Upper lobe of left lung (tissue), 6 donors: Measurements from ENCODE around the gene FBF1. TPM values are rescaled to one million over a fixed set of nuclear protein-coding genes. Genes with fewer than 3 reads are reported as not detected.

Experiments
- ATAC-seq, 2 donors: fragments of 200-7000 bp; cut with Tn5 transposase; one replicate each; pipeline ENCODE4 v1.9.1; 2022; ENCODE audit warnings: mild to moderate bottlenecking in 2 of 2, moderate library complexity in 2 of 2; ENCODE audit not compliant: low FRiP score in 2 of 2
- DNase-seq, 2 donors: peaks; one replicate each; pipeline ENCODE4 v3.0.0-alpha.2; 2019 to 2020
- H3K27ac ChIP-seq, 4 donors: fragments of 200-600 bp; sonication (generic); one replicate each; pipeline ENCODE4 v1.5.1; 2016 to 2019
- H3K27me3 ChIP-seq, 4 donors: fragments of 200-600 bp; sonication (generic); one replicate each; pipeline ENCODE4 v1.5.1; 2017 to 2019
- H3K36me3 ChIP-seq, 4 donors: fragments of 200-600 bp; sonication (generic); one replicate each; pipeline ENCODE4 v1.5.1; 2016 to 2019
- H3K4me1 ChIP-seq, 4 donors: fragments of 200-600 bp; sonication (generic); one replicate each; pipeline ENCODE4 v1.5.1; 2018 to 2019
- H3K4me3 ChIP-seq, 4 donors: fragments of 200-600 bp; sonication (generic); one replicate each; pipeline ENCODE4 v1.5.1; 2017 to 2019; ENCODE audit warnings: mild to moderate bottlenecking in 2 of 4, moderate library complexity in 1 of 4
- H3K9me3 ChIP-seq, 4 donors: fragments of 200-600 bp; sonication (generic); one replicate each; pipeline ENCODE4 v1.5.1; 2018 to 2019
- EP300 ChIP-seq, 4 donors: sonication (generic); formaldehyde crosslinking; IDR thresholded peaks; one replicate each; pipeline ENCODE4 v1.5.1; 2017; ENCODE audit warnings: antibody characterized with exemption in 4 of 4, control low read depth in 2 of 4
- POLR2A ChIP-seq, 4 donors: fragments of 450-650 bp; IDR thresholded peaks; one replicate each; pipeline ENCODE4 v1.5.1; 2016 to 2017; ENCODE audit warnings: antibody characterized with exemption in 4 of 4, mild to moderate bottlenecking in 2 of 4
- POLR2AphosphoS5 ChIP-seq, 2 donors: sonication (generic); formaldehyde crosslinking; IDR thresholded peaks; one replicate each; pipeline ENCODE4 v1.5.1; 2017; ENCODE audit warnings: antibody characterized with exemption in 2 of 2
- WGBS, 2 donors: methylation state at CpG; one replicate each; pipeline ENCODE4 v1.1.5; 2017 to 2018; 5-methylcytosine and 5-hydroxymethylcytosine counted together
- total RNA-seq, 6 donors: library from RNA; depleted of rRNA in 4 of 6; stranded (reverse); fragments of >200 nt in 4 of 6; gene quantifications; one replicate each; pipeline versions ENCODE4 v1.1.0 to v1.2.1, GENCODE V29; 2016 to 2021
- TF ChIP-seq, protein P1 (sequence below), 6 experiments: fragments of 450-650 bp in 4 of 6; fragments of 200-600 bp in 2 of 6; sonication (generic) in 2 of 6; IDR thresholded peaks; one replicate each; pipeline ENCODE4 v1.5.1; 2016 to 2019; ENCODE audit warnings: antibody characterized with exemption in 6 of 6
- donor health status: DM: no; HTN: no; CAD: no; lungs with moderate emphysema.
- donor health status: DM: no; HTN: yes; CAD: no; lungs with severe emphysema.

Gene FBF1
- total RNA-seq, 6 donors from 2014 or later = 9.3 to 66.0 (median 14.3) TPM

DNA sequence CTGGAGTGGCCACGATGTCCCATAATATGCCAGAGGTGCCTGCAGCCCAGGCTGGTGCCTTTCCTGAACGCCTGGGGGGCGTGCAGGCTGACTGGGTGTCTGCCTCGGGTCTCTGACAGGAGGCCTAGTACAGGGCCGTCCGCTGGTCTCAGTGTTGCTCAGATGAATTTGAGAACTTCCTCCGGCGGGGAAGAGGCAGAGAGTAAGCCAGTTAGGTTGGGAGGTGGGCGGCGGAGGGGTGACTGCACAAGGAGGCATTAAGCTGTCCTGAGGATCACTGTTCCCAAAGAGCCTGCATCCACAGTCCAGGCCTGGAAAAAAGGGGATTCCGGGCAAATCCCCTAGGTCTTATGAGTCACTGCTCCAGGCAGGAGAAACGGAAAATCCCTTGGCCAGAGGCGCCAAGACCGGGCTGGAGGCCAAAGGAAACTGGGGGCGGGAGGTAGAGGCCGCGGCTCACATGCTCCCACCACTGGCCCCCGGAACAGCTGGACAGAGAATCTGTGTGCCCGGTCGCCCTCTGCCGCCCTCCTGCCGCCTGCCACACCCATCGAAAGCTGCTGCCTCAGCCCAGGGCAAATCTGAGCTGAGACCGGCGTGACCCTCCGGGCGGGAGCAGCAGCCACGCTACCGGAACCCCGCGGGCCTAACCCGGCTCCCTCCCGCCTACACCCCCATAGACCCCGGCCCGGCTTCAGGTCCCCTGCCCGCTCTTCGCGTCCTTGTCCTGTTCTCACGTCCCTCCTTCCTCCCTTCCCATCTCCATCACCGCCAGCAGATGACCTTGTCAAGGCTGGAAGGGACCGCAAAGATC is 63.7 kb downstream of the FBF1 start:
- peaks cover 0 to 24% (median 10%) of the 10 kb centered on the region in 4 donors for H3K36me3 ChIP-seq
- no peaks in the 10 kb centered on the region for H3K9me3 ChIP-seq
- peak in 2 of 4 donors; percentile 41 to 87 for TF ChIP-seq EP300 (IDR thresholded peaks at IDR 0.05)
- TF ChIP-seq POLR2AphosphoS5 (IDR thresholded peaks at IDR 0.05) = peak; percentile 89 to 92
- peak in 3 of 4 donors; percentile 39 to 44 (median 41) for TF ChIP-seq POLR2A (IDR thresholded peaks at IDR 0.05)
- TF ChIP-seq, protein P1, sequence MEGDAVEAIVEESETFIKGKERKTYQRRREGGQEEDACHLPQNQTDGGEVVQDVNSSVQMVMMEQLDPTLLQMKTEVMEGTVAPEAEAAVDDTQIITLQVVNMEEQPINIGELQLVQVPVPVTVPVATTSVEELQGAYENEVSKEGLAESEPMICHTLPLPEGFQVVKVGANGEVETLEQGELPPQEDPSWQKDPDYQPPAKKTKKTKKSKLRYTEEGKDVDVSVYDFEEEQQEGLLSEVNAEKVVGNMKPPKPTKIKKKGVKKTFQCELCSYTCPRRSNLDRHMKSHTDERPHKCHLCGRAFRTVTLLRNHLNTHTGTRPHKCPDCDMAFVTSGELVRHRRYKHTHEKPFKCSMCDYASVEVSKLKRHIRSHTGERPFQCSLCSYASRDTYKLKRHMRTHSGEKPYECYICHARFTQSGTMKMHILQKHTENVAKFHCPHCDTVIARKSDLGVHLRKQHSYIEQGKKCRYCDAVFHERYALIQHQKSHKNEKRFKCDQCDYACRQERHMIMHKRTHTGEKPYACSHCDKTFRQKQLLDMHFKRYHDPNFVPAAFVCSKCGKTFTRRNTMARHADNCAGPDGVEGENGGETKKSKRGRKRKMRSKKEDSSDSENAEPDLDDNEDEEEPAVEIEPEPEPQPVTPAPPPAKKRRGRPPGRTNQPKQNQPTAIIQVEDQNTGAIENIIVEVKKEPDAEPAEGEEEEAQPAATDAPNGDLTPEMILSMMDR (IDR thresholded peaks at IDR 0.05) = peak in 1 of 6 experiments; percentile 31
- ATAC-seq = peak; percentile 60 to 75
- peaks cover 0 to 3% (median 0%) of the 10 kb centered on the region in 4 donors for H3K27me3 ChIP-seq
- DNase-seq = peak; percentile 90 to 91
- peak overlapping the region; percentile 91 to 95 (median 94) for H3K27ac ChIP-seq
- 10 to 15% methylated on average over 33 to 40 of the region's 41 CpGs for WGBS, 2 donors
- peaks cover 50 to 66% (median 57%) of the 10 kb centered on the region in 4 donors for H3K4me1 ChIP-seq
- H3K4me3 ChIP-seq = peak overlapping the region; percentile 65 to 80 (median 70)

DNA sequence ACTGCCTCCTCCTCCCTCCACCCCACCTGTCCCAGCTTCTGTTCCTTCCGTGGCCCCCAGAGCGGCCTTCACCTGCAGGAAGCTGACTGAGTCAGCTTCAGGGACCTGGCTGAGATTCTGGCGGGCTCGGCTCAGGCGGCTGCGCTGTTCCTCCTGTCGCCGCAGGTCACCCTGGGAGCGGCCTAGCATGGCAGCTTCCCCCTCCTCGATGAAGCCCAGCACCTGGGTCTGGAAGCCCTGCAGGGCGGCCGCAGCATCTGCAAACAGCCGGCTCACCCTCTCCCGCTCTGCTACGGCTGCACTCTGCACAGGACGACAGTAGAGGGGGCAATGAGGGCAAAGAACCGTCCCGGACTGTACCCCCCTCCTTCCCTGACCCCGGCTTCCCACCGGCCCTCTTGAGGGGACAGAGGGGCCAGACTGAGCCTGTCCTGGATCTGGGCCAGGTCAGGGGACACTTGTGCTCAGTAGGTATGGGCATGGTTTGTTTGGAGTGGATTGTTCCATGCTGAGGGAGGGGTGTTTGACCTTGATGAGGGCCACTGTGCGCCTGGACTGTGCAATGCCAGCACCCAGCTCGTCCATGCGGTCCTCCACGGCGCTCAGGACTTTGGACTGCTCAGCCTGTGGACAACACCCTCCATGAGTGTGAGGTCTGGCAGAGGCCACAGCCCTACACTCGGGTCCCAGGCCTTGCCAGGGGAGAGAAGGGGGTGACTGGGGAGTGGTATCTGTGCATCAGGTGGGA is 64.5 kb downstream of the FBF1 start:
- Histone ChIP-seq H3K4me3 (peak overlapping the region; percentile 20 to 80 (median 70)), H3K36me3 (peaks cover 0 to 24% (median 10%) of the 10 kb centered on the region in 4 donors), H3K27me3 (peaks cover 0 to 3% (median 0%) of the 10 kb centered on the region in 4 donors), H3K9me3 (no peaks in the 10 kb centered on the region), H3K4me1 (peaks cover 49 to 66% (median 58%) of the 10 kb centered on the region in 4 donors), H3K27ac (peak overlapping the region; percentile 91 to 95 (median 94))
- TF ChIP-seq, protein P1 (IDR thresholded peaks at IDR 0.05) = peak in 3 of 6 experiments; percentile 21 to 32 (median 23)
- TF ChIP-seq EP300 (IDR thresholded peaks at IDR 0.05) = no peak
- TF ChIP-seq POLR2A (IDR thresholded peaks at IDR 0.05) = peak in 1 of 4 donors; percentile 46
- peak in 1 of 2 donors; percentile 49 for TF ChIP-seq POLR2AphosphoS5 (IDR thresholded peaks at IDR 0.05)
- peak in 1 of 2 donors; percentile 24 for ATAC-seq
- DNase-seq = peak; percentile 78 to 87
- WGBS, 2 donors = 20 to 37% methylated on average over 2 to 11 of the region's 26 CpGs

DNA sequence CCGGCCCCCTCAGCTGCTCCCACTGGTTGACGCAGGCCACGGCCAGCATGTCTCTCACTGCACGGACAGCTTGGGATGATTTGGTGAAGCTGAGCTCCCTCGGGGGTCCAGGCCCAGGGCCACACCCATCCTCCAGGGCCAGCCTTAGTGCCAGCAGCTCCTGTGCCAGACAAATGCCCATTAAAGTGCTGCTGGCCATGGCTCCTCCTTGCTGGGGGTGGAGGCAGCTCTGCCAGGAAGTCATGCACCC is 65.0 kb downstream of the FBF1 start:
- ATAC-seq (peak in 1 of 2 donors; percentile 23), DNase-seq (peak in 1 of 2 donors; percentile 77)
- TF ChIP-seq, protein P1 (IDR thresholded peaks at IDR 0.05) = no peak
- TF ChIP-seq EP300 (IDR thresholded peaks at IDR 0.05) (no peak), POLR2A (IDR thresholded peaks at IDR 0.05) (no peak), POLR2AphosphoS5 (IDR thresholded peaks at IDR 0.05) (no peak)
- Histone ChIP-seq H3K9me3 (no peaks in the 10 kb centered on the region), H3K27me3 (peaks cover 0 to 3% (median 0%) of the 10 kb centered on the region in 4 donors), H3K4me3 (peak overlapping the region in 2 of 4 donors; percentile 72 to 80), H3K36me3 (peaks cover 0 to 24% (median 10%) of the 10 kb centered on the region in 4 donors), H3K27ac (peak overlapping the region; percentile 91 to 95 (median 94)), H3K4me1 (peaks cover 49 to 66% (median 58%) of the 10 kb centered on the region in 4 donors)
- WGBS, 2 donors = 20% methylated on average over 2 of the region's 5 CpGs; no CpG with 5 or more reads in 1 of the 2 donors

DNA sequence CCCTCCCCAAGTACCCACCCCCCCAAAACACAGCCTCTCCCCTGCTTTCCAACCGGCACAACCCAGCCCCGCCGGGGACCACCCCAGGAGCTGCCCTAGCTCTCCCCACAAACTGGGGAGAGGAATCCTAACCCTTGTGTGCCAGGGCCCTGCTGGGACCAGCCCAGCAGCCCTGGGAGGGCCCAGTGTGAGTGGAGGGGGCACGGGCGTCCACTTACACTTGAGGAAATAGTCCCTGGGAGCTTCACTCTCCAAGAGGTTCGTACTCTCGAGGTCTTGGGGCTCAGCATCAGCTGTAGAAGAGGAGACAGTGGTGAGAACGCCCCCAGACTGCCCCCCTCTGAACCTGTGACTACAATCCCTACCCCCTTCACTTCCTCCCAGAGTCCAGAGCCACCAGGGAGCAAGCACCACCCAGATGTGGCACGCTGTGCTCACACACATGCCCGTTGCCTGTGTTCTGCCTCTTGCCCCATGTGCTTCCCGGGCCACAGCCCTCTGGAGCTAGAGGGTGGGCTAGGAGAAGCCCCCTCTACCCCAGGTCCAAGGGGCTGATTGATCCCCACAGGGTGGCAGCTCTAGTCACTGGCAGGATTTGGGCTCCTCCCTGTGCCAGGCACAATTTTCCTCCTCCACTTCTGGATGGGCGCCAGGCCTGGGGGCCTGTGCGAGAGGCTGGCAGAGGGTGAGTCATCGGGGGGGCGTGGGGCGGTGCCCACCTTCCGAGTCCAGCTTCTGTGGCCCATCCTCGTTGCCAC is 65.5 kb downstream of the FBF1 start:
- ATAC-seq = no peak
- H3K27ac ChIP-seq = peak overlapping the region; percentile 91 to 95 (median 94)

More for the DNA sequence above, 65.5 kb downstream of the FBF1 start:
- peak in 1 of 2 donors; percentile 51 for DNase-seq
- WGBS, 2 donors = 41 to 64% methylated on average over 12 to 13 of the region's 18 CpGs
- H3K4me3 ChIP-seq = peak overlapping the region in 2 of 4 donors; percentile 72 to 80
- peaks cover 0 to 24% (median 10%) of the 10 kb centered on the region in 4 donors for H3K36me3 ChIP-seq
- H3K9me3 ChIP-seq = no peaks in the 10 kb centered on the region
- TF ChIP-seq EP300 (IDR thresholded peaks at IDR 0.05) (no peak), POLR2A (IDR thresholded peaks at IDR 0.05) (no peak)
- TF ChIP-seq, protein P1 (IDR thresholded peaks at IDR 0.05) = no peak
- H3K4me1 ChIP-seq = peaks cover 49 to 66% (median 58%) of the 10 kb centered on the region in 4 donors
- peaks cover 0 to 3% (median 0%) of the 10 kb centered on the region in 4 donors for H3K27me3 ChIP-seq
